Endothelial cell of umbilical vein (primary cell): ENCODE data around the gene DCAF4. TPM values are rescaled to one million over a fixed set of nuclear protein-coding genes. Genes with fewer than 3 reads are reported as not detected.

Source experiments
- BruUV-seq: library from RNA; stranded (reverse); fragments of 400-500 nt; replicated peaks from 2 replicates; lab custom pipeline; 2021; lab: Mats Ljungman, UMichigan
- CTCF ChIA-PET: fragments of 300-600, 350-600 bp; sonication (Branson Sonifier 250); formaldehyde crosslinking; loops from one replicate; lab custom pipeline; 2021; ENCODE audit warnings: antibody characterized with exemption, inconsistent platforms; lab: Charles Lee
- POLR2A ChIA-PET: fragments of 300-600, 350-600 bp; sonication (Branson Sonifier 250); formaldehyde crosslinking; loops from one replicate; lab custom pipeline; 2021; ENCODE audit warnings: antibody characterized with exemption, inconsistent platforms; lab: Charles Lee
- DNase-seq: peaks from one replicate; pipeline ENCODE4 v3.0.0-alpha.2; 2011; ENCODE audit warnings: low read depth, low spot score
- FAIRE-seq: peaks from 2 replicates; lab custom pipeline; 2011; peaks lifted over from hg19 to GRCh38; lab: Jason Lieb, UNC
- H2AFZ ChIP-seq: 2 replicates; pipeline ENCODE4 v1.6.0; 2012; ENCODE audit warnings: low read depth, low read length, control low read depth, inconsistent platforms
- H3K27ac ChIP-seq: 2 replicates; pipeline ENCODE4 v1.5.1; 2011; ENCODE audit warnings: low read depth, mild to moderate bottlenecking, control low read depth, low read length, moderate library complexity; ENCODE audit not compliant: insufficient read depth
- H3K27me3 ChIP-seq, 2 experiments: 2 replicates each; pipeline versions ENCODE4 v1.6.0 to v1.6.1; 2011; ENCODE audit warnings: low read length in 2 of 2, mixed read lengths in 1 of 2; ENCODE audit not compliant: control insufficient read depth in 2 of 2, insufficient read depth in 2 of 2
- H3K36me3 ChIP-seq, 2 experiments: 2 replicates in 1 of 2; 3 replicates in 1 of 2; pipeline ENCODE4 v1.5.1; 2011; ENCODE audit warnings: low read length in 2 of 2, mild to moderate bottlenecking in 1 of 2, moderate library complexity in 1 of 2; ENCODE audit not compliant: control insufficient read depth in 2 of 2, insufficient read depth in 2 of 2; ENCODE audit errors: extremely low read depth in 1 of 2
- H3K4me1 ChIP-seq: 3 replicates; pipeline ENCODE4 v1.5.1; 2011; ENCODE audit warnings: mild to moderate bottlenecking, low read length; ENCODE audit not compliant: control insufficient read depth, insufficient read depth; ENCODE audit errors: extremely low read depth
- H3K4me2 ChIP-seq: 2 replicates; pipeline ENCODE4 v1.6.1; 2011; ENCODE audit warnings: low read length, control low read depth, mixed read lengths; ENCODE audit not compliant: insufficient read depth
- H3K4me3 ChIP-seq, 3 experiments: fragments of 200-600 bp in 1 of 3; sonication (generic), shearing (Covaris generic) in 1 of 3; replicated peaks in 1 of 3; 2 replicates each; pipeline ENCODE4 v1.5.1; 2011 to 2016; ENCODE audit warnings: control low read depth in 3 of 3, low read length in 3 of 3, mild to moderate bottlenecking in 2 of 3, inconsistent platforms in 1 of 3, low read depth in 1 of 3, moderate library complexity in 1 of 3; ENCODE audit not compliant: insufficient read depth in 1 of 3
- H3K79me2 ChIP-seq: 2 replicates; pipeline ENCODE4 v1.6.0; 2012; ENCODE audit warnings: low read length, inconsistent platforms; ENCODE audit not compliant: control insufficient read depth, insufficient read depth
- H3K9ac ChIP-seq: replicated peaks from 2 replicates; pipeline ENCODE3; 2011; ENCODE audit warnings: low read length, control low read depth; ENCODE audit not compliant: insufficient read depth; ENCODE audit errors: extremely low read depth
- H3K9me1 ChIP-seq: replicated peaks from 3 replicates; pipeline ENCODE4 v1.6.0; 2011; ENCODE audit warnings: mild to moderate bottlenecking, low read length; ENCODE audit not compliant: control insufficient read depth, insufficient read depth; ENCODE audit errors: extremely low read depth
- H3K9me3 ChIP-seq: replicated peaks from 2 replicates; pipeline ENCODE4 v1.5.1; 2012; ENCODE audit warnings: low read length, inconsistent platforms; ENCODE audit not compliant: control insufficient read depth, insufficient read depth
- H4K20me1 ChIP-seq: replicated peaks from 2 replicates; pipeline ENCODE3; 2011; ENCODE audit warnings: mild to moderate bottlenecking, low read length; ENCODE audit not compliant: control insufficient read depth, insufficient read depth; ENCODE audit errors: extremely low read depth
- CTCF ChIP-seq, 2 donors: IDR thresholded peaks; 1 replicate in 1 of 2; 2 replicates in 1 of 2; pipeline ENCODE4 v1.5.1; 2011; ENCODE audit warnings: low read length in 2 of 2, mild to moderate bottlenecking in 2 of 2, moderate library complexity in 2 of 2, control low read depth in 1 of 2, inconsistent platforms in 1 of 2, low read depth in 1 of 2; ENCODE audit not compliant: insufficient read depth in 1 of 2; ENCODE audit errors: extremely low read depth in 1 of 2
- EZH2 ChIP-seq: IDR thresholded peaks from 2 replicates; pipeline ENCODE4 v1.6.1; 2012; ENCODE audit warnings: borderline replicate concordance, low read depth, mild to moderate bottlenecking, moderate library complexity, low read length, inconsistent platforms; ENCODE audit not compliant: severe bottlenecking
- FOS ChIP-seq: IDR thresholded peaks from 2 replicates; pipeline ENCODE4 v1.6.1; 2011; ENCODE audit warnings: mild to moderate bottlenecking, low read length, moderate library complexity, borderline replicate concordance; ENCODE audit not compliant: insufficient read depth
- GATA2 ChIP-seq: IDR thresholded peaks from 2 replicates; pipeline ENCODE4 v1.7.0; 2011; ENCODE audit warnings: low read depth, mild to moderate bottlenecking, moderate library complexity, mixed read lengths, low read length; ENCODE audit not compliant: insufficient read length, insufficient read depth
- JUN ChIP-seq: IDR thresholded peaks from 2 replicates; pipeline ENCODE4 v1.6.1; 2011; ENCODE audit warnings: borderline replicate concordance, low read depth; ENCODE audit not compliant: insufficient read length, insufficient read depth
- MAX ChIP-seq: IDR thresholded peaks from 2 replicates; pipeline ENCODE4 v1.6.1; 2011; ENCODE audit not compliant: insufficient read depth, insufficient read length
- MYC ChIP-seq: IDR thresholded peaks from one replicate; pipeline ENCODE4 v1.6.1; 2011; ENCODE audit warnings: mild to moderate bottlenecking, low read depth, low read length
- POLR2A ChIP-seq: IDR thresholded peaks from 2 replicates; pipeline ENCODE4 v1.6.1; 2012; ENCODE audit warnings: low read depth, mild to moderate bottlenecking, control low read depth, low read length
- POLR2AphosphoS5 ChIP-seq: IDR thresholded peaks from 2 replicates; pipeline ENCODE4 v1.6.1; 2012; ENCODE audit warnings: low read depth, mild to moderate bottlenecking, control low read depth, low read length, moderate library complexity; ENCODE audit not compliant: insufficient read depth
- dilution Hi-C: fragments of 300-500 bp; cut with MboI; formaldehyde crosslinking; loops from one replicate; pipeline ENCODE4 v1.15.0; 2019; ENCODE audit warnings: low sequenced_read_pairs; ENCODE audit not compliant: extremely low pct_ligation_motif_present
- intact Hi-C: fragments of 100-400 bp; cut with micrococcal nuclease; formaldehyde crosslinking; loops from one replicate; pipeline ENCODE4 v1.10.0; 2022
- polyA plus RNA-seq, 4 experiments: library from polyadenylated mRNA; depleted of rRNA in 3 of 4; stranded (reverse) in 3 of 4; unstranded in 1 of 4; fragments of >200 nt; gene quantifications; 2 replicates each; pipeline versions ENCODE4 v1.2.1 to v1.2.3, GENCODE V29; 2011 to 2012; ENCODE audit warnings: missing spikeins in 1 of 4
- total RNA-seq: library from RNA; stranded (reverse); gene quantifications from 2 replicates; pipeline ENCODE4 v1.2.3, GENCODE V29; 2021

The DCAF4 gene
- total and polyA plus RNA-seq, 2 donors (not counting 3 experiments of a cell fraction or from before 2014, with no cell fraction given) = 8.6 to 15.8 TPM

GRCh38 chr14:72924337-72924736, 1.9 kb upstream of the DCAF4 start:
- H3K79me2 ChIP-seq = no peaks in the 10 kb centered on the region
- no peak overlapping the region for H3K9ac ChIP-seq
- no peak for DNase-seq
- TF ChIP-seq POLR2AphosphoS5 (no peak), MAX (no peak), GATA2 (no peak), POLR2A (no peak), FOS (no peak), EZH2 (no peak), CTCF (IDR thresholded peaks at IDR 0.05; ENCODE audit: extremely low read depth in 1 of 2, insufficient read depth in 1 of 2, low read depth in 1 of 2, low read length in 2 of 2) (no peak), JUN (no peak), MYC (no peak)
- ChIA-PET CTCF (interaction anchor here (1.9 to 5.2 kb wide), 3 partner anchors 19 to 410 kb away, joined by 8 to 31 read pairs (median 8); no protein-coding TSS in a partner anchor), POLR2A (interaction anchor here (0.6 kb wide), 1 partner anchor 562 kb away, joined by 3 read pairs; no protein-coding TSS in a partner anchor)
- H3K4me2 ChIP-seq = no peak overlapping the region
- intact Hi-C loops = no loop called here
- peaks cover 10% of the 10 kb centered on the region for H3K4me1 ChIP-seq
- FAIRE-seq = no peak
- no peak overlapping the region for H3K27ac ChIP-seq
- no peak overlapping the region for H3K4me3 ChIP-seq
- no peaks in the 10 kb centered on the region for H3K9me1 ChIP-seq
- BruUV-seq = no TSS peak
- no peaks in the 10 kb centered on the region for H4K20me1 ChIP-seq
- peaks cover 6 to 11% of the 10 kb centered on the region in 2 experiments for H3K27me3 ChIP-seq
- no peaks in the 10 kb centered on the region for H3K36me3 ChIP-seq
- dilution Hi-C loops = no loop called here
- no peaks in the 10 kb centered on the region for H3K9me3 ChIP-seq
- no peak overlapping the region for H2AFZ ChIP-seq
